Measurements from ENCODE around the gene ZNF143.
"Not testable (repeated sequence)": the region's sequence is repeated elsewhere in the genome, so short reads cannot be mapped to it uniquely, and the experiment has no call there.

Gene ZNF143

GRCh38 chr11:9535189-9535781 is 74.5 kb downstream of the ZNF143 start:
- DNase-seq (ENCODE audit: low read depth, low spot score), result peak; percentile 48

GRCh38 chr11:9538548-9538947 is 77.7 kb downstream of the ZNF143 start:
- DNase-seq (ENCODE audit: low read depth, low spot score), result no peak

- not testable (repeated sequence) for DNase-seq (ENCODE audit: low read depth, low spot score)
Measured at GRCh38 chr11:9549216-9549615, 88.4 kb downstream of the ZNF143 start.

GRCh38 chr11:9550191-9550628 is 89.4 kb downstream of the ZNF143 start:
- no peak for DNase-seq (ENCODE audit: low read depth, low spot score)

- no peak for DNase-seq (ENCODE audit: low read depth, low spot score)
Measured at GRCh38 chr11:9561279-9561982, 100.6 kb downstream of the ZNF143 start.

GRCh38 chr11:9562716-9563115 is 101.9 kb downstream of the ZNF143 start:
- DNase-seq (ENCODE audit: low read depth, low spot score), result no peak

GRCh38 chr11:9563196-9563730 is 102.5 kb downstream of the ZNF143 start:
- no peak for DNase-seq (ENCODE audit: low read depth, low spot score)

- DNase-seq (ENCODE audit: low read depth, low spot score), result no peak
Measured at GRCh38 chr11:9565822-9566560, 105.2 kb downstream of the ZNF143 start.

GRCh38 chr11:9566561-9567063 is 105.8 kb downstream of the ZNF143 start:
- DNase-seq (ENCODE audit: low read depth, low spot score), result no peak

GRCh38 chr11:9567401-9567800 is 106.6 kb downstream of the ZNF143 start:
- DNase-seq (ENCODE audit: low read depth, low spot score), result no peak

- DNase-seq (ENCODE audit: low read depth, low spot score), result no peak
Measured at GRCh38 chr11:9568161-9568853, 107.5 kb downstream of the ZNF143 start.

- no peak for DNase-seq (ENCODE audit: low read depth, low spot score)
Measured at GRCh38 chr11:9568854-9569587, 108.2 kb downstream of the ZNF143 start.

GRCh38 chr11:9569588-9570164 is 108.9 kb downstream of the ZNF143 start:
- no peak for DNase-seq (ENCODE audit: low read depth, low spot score)

- DNase-seq (ENCODE audit: low read depth, low spot score), result no peak
Measured at GRCh38 chr11:9570313-9571025, 109.7 kb downstream of the ZNF143 start.

GRCh38 chr11:9571071-9571762 is 110.4 kb downstream of the ZNF143 start:
- DNase-seq (ENCODE audit: low read depth, low spot score), result no peak

- DNase-seq (ENCODE audit: low read depth, low spot score), result no peak
Measured at GRCh38 chr11:9571763-9572115, 110.9 kb downstream of the ZNF143 start.

GRCh38 chr11:9573052-9573774 is 112.4 kb downstream of the ZNF143 start, which contains the start of gene WEE1:
Gene WEE1, plus strand, starts transcription at chr11:9573670. Its CDS starts 264 bp downstream, at chr11:9573934.
- peak; percentile 90 for DNase-seq (ENCODE audit: low read depth, low spot score)

- no peak for DNase-seq (ENCODE audit: low read depth, low spot score)
Measured at GRCh38 chr11:9573775-9574621, 113.2 kb downstream of the ZNF143 start.
